OCI-LY3 (cell line): ENCODE measurements around the gene ARL8B.

ENCODE experiments used
- H2AFZ ChIP-seq: fragments of 200-600, 300-600 bp; shearing (Covaris generic); 2 replicates; pipeline ENCODE4 v1.6.0; 2014; ENCODE audit warnings: antibody characterized with exemption, low read depth, low read length
- H3K27ac ChIP-seq: fragments of 200-600, 300-600 bp; sonication (generic); 2 replicates; pipeline ENCODE4 v1.5.1; 2014; ENCODE audit warnings: mild to moderate bottlenecking, low read length, moderate library complexity, mixed read lengths
- H3K27me3 ChIP-seq: fragments of 200-600, 300-600 bp; sonication (generic); 2 replicates; pipeline ENCODE4 v1.6.1; 2014; ENCODE audit warnings: low read depth, low read length, mixed read lengths
- H3K36me3 ChIP-seq: fragments of 200-600, 300-600 bp; sonication (generic); replicated peaks from 2 replicates; pipeline ENCODE3; 2014; ENCODE audit warnings: low read depth, low read length, mixed read lengths
- H3K4me1 ChIP-seq: fragments of 300-600, 200-600 bp; sonication (generic); 2 replicates; pipeline ENCODE4 v1.6.1; 2014; ENCODE audit warnings: low read length, mixed read lengths
- H3K4me2 ChIP-seq: fragments of 200-600, 300-600 bp; sonication (generic); 2 replicates; pipeline ENCODE4 v1.6.1; 2014; ENCODE audit warnings: low read length, mixed read lengths
- H3K4me3 ChIP-seq: fragments of 300-600, 200-600 bp; sonication (generic); 2 replicates; pipeline ENCODE4 v1.5.1; 2014; ENCODE audit warnings: antibody characterized with exemption, mild to moderate bottlenecking, low read length, moderate library complexity
- H3K79me2 ChIP-seq: fragments of 300-600, 200-600 bp; shearing (Covaris generic); 2 replicates; pipeline ENCODE4 v1.6.1; 2014; ENCODE audit warnings: mild to moderate bottlenecking, low read length, mixed read lengths
- H3K9ac ChIP-seq: fragments of 300-600, 200-600 bp; shearing (Covaris generic); 2 replicates; pipeline ENCODE4 v1.6.0; 2014; ENCODE audit warnings: mild to moderate bottlenecking, low read length, moderate library complexity
- H3K9me3 ChIP-seq: fragments of 200-600, 300-600 bp; shearing (Covaris generic); 2 replicates; pipeline ENCODE4 v1.6.1; 2014; ENCODE audit warnings: low read length, mixed read lengths; ENCODE audit not compliant: insufficient read depth
- H4K20me1 ChIP-seq: fragments of 200-600, 300-600 bp; sonication (generic); 2 replicates; pipeline ENCODE4 v1.6.1; 2016; ENCODE audit warnings: low read length, mixed read lengths; ENCODE audit not compliant: insufficient read depth
- CTCF ChIP-seq: fragments of 200-600, 300-600 bp; sonication (generic); IDR thresholded peaks from 2 replicates; pipeline ENCODE4 v1.5.1; 2014; ENCODE audit warnings: antibody characterized with exemption, low read length, low read depth
- EZH2phosphoT487 ChIP-seq: fragments of 200-600 bp; shearing (Covaris generic); IDR thresholded peaks from 2 replicates; pipeline ENCODE4 v1.6.1; 2018; ENCODE audit warnings: antibody characterized with exemption, mixed run types, low read depth

ARL8B gene

GRCh38 chr3:5194801-5195509 is 72.9 kb downstream of the ARL8B start:
- Histone ChIP-seq H4K20me1 (peaks cover 41% of the 10 kb centered on the region), H3K4me3 (peak overlapping the region; percentile 13; the same call in 1 of the 2 replicates), H3K27me3 (no peaks in the 10 kb centered on the region), H3K79me2 (peaks cover 99% of the 10 kb centered on the region), H3K4me1 (peaks cover 95% of the 10 kb centered on the region), H3K27ac (peak overlapping the region; percentile 98), H3K4me2 (peak overlapping the region; percentile 85), H3K36me3 (peaks cover 48% of the 10 kb centered on the region), H3K9me3 (no peaks in the 10 kb centered on the region), H3K9ac (peak overlapping the region; percentile 30; the same call in 1 of the 2 replicates), H2AFZ (no peak overlapping the region)
- TF ChIP-seq EZH2phosphoT487, result no peak
- no peak for TF ChIP-seq CTCF

DNA sequence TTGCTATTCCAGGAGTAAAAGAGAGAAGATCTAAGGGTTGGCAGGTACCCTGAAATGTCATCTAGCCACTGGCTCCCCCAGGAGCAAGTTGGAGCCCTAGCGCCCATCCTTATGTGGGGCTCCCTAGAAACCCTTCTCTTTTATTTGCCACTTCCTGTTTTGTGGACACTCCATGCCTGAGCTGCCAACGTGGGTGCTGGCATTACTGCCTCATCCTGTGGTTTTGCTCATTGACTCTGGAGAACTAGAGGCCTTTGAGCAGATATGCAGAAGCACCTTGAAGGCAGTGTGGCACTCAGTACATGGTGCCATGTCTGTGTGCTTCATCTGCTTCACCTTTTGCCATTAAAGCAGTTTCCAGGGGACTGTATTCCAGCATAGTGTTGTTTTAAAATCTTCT is 73.5 kb downstream of the ARL8B start:
- H3K9ac ChIP-seq, result peak overlapping the region; percentile 30; the same call in 1 of the 2 replicates
- peak overlapping the region; percentile 98 for H3K27ac ChIP-seq
- no peaks in the 10 kb centered on the region for H3K27me3 ChIP-seq
- peak overlapping the region; percentile 85 for H3K4me2 ChIP-seq
- H4K20me1 ChIP-seq, result peaks cover 36% of the 10 kb centered on the region
- peaks cover 96% of the 10 kb centered on the region for H3K4me1 ChIP-seq
- H3K4me3 ChIP-seq, result 0 out of 2 replicates have a peak overlapping the region, but pooled peaks have one; percentile 3
- peaks cover 49% of the 10 kb centered on the region for H3K36me3 ChIP-seq
- H3K79me2 ChIP-seq, result peaks cover 99% of the 10 kb centered on the region
- H3K9me3 ChIP-seq, result no peaks in the 10 kb centered on the region
- TF ChIP-seq CTCF (no peak), EZH2phosphoT487 (no peak)
- no peak overlapping the region for H2AFZ ChIP-seq

DNA sequence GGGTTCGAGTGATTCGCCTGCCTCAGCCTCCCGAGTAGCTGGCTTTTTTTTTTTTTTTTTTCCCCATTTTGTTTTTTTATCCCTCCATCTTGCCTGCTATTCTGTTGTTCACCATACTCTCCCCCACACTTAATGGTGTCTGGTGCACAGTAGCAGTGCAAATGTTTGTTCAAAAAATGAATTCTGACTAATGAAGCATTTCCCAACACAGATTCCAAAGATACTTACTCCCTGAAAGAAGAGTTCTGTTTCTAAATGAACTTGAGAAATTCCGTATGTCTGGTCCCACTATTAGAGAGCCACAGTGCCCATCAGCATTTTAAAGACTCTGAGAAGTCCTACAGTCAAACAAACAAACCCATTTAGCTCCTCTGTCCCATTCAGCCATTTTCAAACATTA is 74.9 kb downstream of the ARL8B start:
- H3K4me2 ChIP-seq, result peak overlapping the region; percentile 85
- peaks cover 34% of the 10 kb centered on the region for H4K20me1 ChIP-seq
- peaks cover 59% of the 10 kb centered on the region for H3K36me3 ChIP-seq
- H3K4me3 ChIP-seq, result peak overlapping the region; percentile 42
- H3K4me1 ChIP-seq, result peaks cover 85% of the 10 kb centered on the region
- H3K9me3 ChIP-seq, result no peaks in the 10 kb centered on the region
- TF ChIP-seq CTCF (no peak), EZH2phosphoT487 (no peak)
- H3K9ac ChIP-seq, result peak overlapping the region; percentile 70
- peak overlapping the region; percentile 98 for H3K27ac ChIP-seq
- no peaks in the 10 kb centered on the region for H3K27me3 ChIP-seq
- peaks cover 98% of the 10 kb centered on the region for H3K79me2 ChIP-seq
- no peak overlapping the region for H2AFZ ChIP-seq

GRCh38 chr3:5197470-5198312 is 75.6 kb downstream of the ARL8B start:
- Histone ChIP-seq H3K9ac (peak overlapping the region; percentile 70), H3K4me2 (peak overlapping the region; percentile 85)

More at GRCh38 chr3:5197470-5198312, 75.6 kb downstream of the ARL8B start:
- Histone ChIP-seq H3K4me1 (peaks cover 78% of the 10 kb centered on the region), H3K79me2 (peaks cover 98% of the 10 kb centered on the region), H3K36me3 (peaks cover 65% of the 10 kb centered on the region), H3K27ac (peak overlapping the region; percentile 98), H3K4me3 (peak overlapping the region; percentile 42), H4K20me1 (peaks cover 33% of the 10 kb centered on the region), H3K9me3 (no peaks in the 10 kb centered on the region), H2AFZ (no peak overlapping the region), H3K27me3 (no peaks in the 10 kb centered on the region)
- no peak for TF ChIP-seq EZH2phosphoT487
- TF ChIP-seq CTCF, result no peak
